Ascending aorta (tissue), 2 donors: ENCODE measurements around the gene TM7SF3. TPM values are rescaled to one million over a fixed set of nuclear protein-coding genes. Genes with fewer than 3 reads are reported as not detected.

Experiments used
- DNase-seq, 2 donors: peaks; one replicate each; pipeline ENCODE4 v3.0.0-alpha.2; 2019; ENCODE audit warnings: low spot score in 2 of 2
- H3K27ac ChIP-seq, 2 donors: fragments of 200-600 bp; sonication (generic); one replicate each; pipeline ENCODE4 v1.5.1; 2016 to 2017; ENCODE audit warnings: mild to moderate bottlenecking in 1 of 2
- H3K27me3 ChIP-seq: fragments of 200-600 bp; sonication (generic); one replicate; pipeline ENCODE4 v1.5.1; 2017
- H3K36me3 ChIP-seq, 2 donors: fragments of 200-600 bp; sonication (generic); one replicate each; pipeline ENCODE4 v1.5.1; 2016
- H3K4me1 ChIP-seq, 2 donors: fragments of 200-600 bp; sonication (generic); one replicate each; pipeline ENCODE4 v1.5.1; 2016 to 2017; ENCODE audit warnings: mild to moderate bottlenecking in 1 of 2
- H3K4me3 ChIP-seq, 2 donors: fragments of 200-600 bp; sonication (generic); one replicate each; pipeline ENCODE4 v1.5.1; 2016 to 2017; ENCODE audit warnings: mild to moderate bottlenecking in 1 of 2
- H3K9me3 ChIP-seq, 2 donors: fragments of 200-600 bp; sonication (generic); one replicate each; pipeline ENCODE4 v1.5.1; 2016
- intact Hi-C: fragments of 100-400 bp; cut with DNase I; formaldehyde crosslinking; loops from one replicate; pipeline ENCODE4 v1.15.1; 2023
- total RNA-seq: library from RNA; depleted of rRNA; stranded (reverse); fragments of >200 nt; gene quantifications from one replicate; pipeline ENCODE4 v1.1.0, GENCODE V29; 2016
- TF ChIP-seq, protein P1 (sequence below), 3 experiments: fragments of 200-600 bp in 2 of 3; fragments of 450-650 bp in 1 of 3; sonication (generic) in 2 of 3; IDR thresholded peaks; one replicate each; pipeline ENCODE4 v1.5.1; 2016 to 2019; ENCODE audit warnings: antibody characterized with exemption in 3 of 3, mild to moderate bottlenecking in 1 of 3, moderate library complexity in 1 of 3

The TM7SF3 gene
- total RNA-seq, 1 donor from 2014 or later: 213 TPM

DNA sequence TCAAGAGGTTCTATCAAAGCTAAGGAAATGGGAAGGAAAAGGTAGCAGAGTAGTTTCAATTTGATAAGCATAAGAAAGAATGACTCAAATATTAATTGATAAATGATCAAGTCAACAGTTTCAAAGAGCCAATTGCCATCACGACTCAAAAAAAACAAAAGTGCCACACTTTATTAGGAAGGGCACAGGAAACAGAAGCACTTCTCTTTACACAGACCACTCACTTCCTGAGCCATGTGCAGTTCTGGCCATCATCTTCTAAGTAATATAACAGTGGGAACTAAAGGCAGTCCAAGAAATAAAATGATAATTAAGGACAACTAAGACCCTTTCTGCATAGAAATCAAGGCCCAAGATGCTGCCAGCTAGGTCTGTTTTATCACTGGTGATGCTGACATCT lies 13.2 kb downstream of the TM7SF3 start:
- H3K9me3 ChIP-seq: no peaks in the 10 kb centered on the region
- H3K4me3 ChIP-seq: no peak overlapping the region
- H3K27ac ChIP-seq: no peak overlapping the region
- no peak for DNase-seq
- peaks cover 1 to 23% of the 10 kb centered on the region in 2 donors for H3K36me3 ChIP-seq
- peaks cover 0 to 3% of the 10 kb centered on the region in 2 donors for H3K4me1 ChIP-seq
- H3K27me3 ChIP-seq: no peaks in the 10 kb centered on the region
- TF ChIP-seq, protein P1, sequence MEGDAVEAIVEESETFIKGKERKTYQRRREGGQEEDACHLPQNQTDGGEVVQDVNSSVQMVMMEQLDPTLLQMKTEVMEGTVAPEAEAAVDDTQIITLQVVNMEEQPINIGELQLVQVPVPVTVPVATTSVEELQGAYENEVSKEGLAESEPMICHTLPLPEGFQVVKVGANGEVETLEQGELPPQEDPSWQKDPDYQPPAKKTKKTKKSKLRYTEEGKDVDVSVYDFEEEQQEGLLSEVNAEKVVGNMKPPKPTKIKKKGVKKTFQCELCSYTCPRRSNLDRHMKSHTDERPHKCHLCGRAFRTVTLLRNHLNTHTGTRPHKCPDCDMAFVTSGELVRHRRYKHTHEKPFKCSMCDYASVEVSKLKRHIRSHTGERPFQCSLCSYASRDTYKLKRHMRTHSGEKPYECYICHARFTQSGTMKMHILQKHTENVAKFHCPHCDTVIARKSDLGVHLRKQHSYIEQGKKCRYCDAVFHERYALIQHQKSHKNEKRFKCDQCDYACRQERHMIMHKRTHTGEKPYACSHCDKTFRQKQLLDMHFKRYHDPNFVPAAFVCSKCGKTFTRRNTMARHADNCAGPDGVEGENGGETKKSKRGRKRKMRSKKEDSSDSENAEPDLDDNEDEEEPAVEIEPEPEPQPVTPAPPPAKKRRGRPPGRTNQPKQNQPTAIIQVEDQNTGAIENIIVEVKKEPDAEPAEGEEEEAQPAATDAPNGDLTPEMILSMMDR (IDR thresholded peaks at IDR 0.05): no peak
- intact Hi-C loops: no loop called here

DNA sequence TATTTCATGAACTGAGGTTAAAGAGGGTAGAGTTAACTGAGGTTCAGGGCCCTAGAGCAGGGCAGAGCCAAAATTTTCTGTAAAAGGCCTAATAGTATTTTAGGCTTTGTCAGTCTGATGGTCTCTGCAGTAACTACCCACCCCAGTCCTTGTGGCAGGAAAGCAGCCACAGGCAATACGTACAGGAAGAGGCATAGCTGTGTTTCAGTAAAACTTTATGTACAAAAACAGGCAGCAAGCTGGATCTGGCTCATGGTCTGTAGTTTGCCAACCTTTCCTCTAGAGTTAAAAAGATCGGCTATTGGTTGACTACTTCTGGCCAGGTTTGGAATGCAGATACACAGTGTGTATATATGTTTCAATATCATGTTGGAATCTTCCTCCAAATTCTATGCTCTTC lies 17.2 kb downstream of the TM7SF3 start:
- Histone ChIP-seq H3K27me3 (no peaks in the 10 kb centered on the region), H3K36me3 (peaks cover 19 to 54% of the 10 kb centered on the region in 2 donors), H3K4me3 (no peak overlapping the region), H3K27ac (no peak overlapping the region), H3K9me3 (no peaks in the 10 kb centered on the region), H3K4me1 (no peaks in the 10 kb centered on the region)
- TF ChIP-seq, protein P1 (IDR thresholded peaks at IDR 0.05): no peak
- DNase-seq: no peak
- intact Hi-C loops: no loop called here

DNA sequence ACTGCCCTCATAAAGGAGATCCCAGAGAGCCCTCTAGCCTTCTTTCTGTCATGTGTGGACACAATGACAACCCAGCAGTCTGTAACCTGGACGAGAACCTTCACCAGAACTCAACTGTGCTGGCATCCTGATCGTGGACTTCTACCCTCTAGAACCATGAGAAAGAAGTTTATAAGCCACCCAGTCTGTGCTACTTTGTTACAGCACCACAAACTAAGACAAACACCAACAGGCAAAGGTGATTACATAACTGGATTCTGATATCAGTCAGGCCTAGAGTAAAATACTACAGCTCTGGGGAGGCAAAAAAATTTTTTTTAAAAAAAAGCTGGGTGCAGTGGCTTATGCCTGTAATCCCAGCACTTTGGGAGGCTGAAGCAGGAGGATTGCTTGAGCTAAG lies 18.5 kb downstream of the TM7SF3 start:
- Histone ChIP-seq H3K36me3 (peaks cover 19 to 60% of the 10 kb centered on the region in 2 donors), H3K4me1 (no peaks in the 10 kb centered on the region), H3K27ac (no peak overlapping the region), H3K27me3 (no peaks in the 10 kb centered on the region), H3K4me3 (no peak overlapping the region), H3K9me3 (no peaks in the 10 kb centered on the region)
- DNase-seq: no peak
- intact Hi-C loops: no loop called here
- TF ChIP-seq, protein P1 (IDR thresholded peaks at IDR 0.05): no peak

DNA sequence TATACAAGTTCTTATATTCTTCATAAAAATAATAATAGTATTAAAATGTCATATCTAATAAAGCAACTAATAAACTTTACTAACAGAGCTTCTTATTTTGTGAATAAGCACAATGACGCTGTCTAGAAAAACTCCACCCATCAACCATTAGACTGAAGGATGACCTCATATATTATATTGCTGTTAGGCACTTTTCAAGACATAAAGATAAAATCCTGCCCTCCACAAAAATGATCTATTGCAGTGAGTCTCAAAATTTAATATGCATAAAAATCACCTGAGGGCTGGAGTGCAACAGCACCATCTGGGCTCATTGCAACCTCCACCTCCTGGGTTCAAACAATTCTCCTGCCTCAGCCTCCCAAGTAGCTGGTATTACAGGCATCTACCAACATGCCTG lies 20.1 kb downstream of the TM7SF3 start:
- intact Hi-C loops: no loop called here
- TF ChIP-seq, protein P1 (IDR thresholded peaks at IDR 0.05): no peak
- Histone ChIP-seq H3K36me3 (peaks cover 21 to 67% of the 10 kb centered on the region in 2 donors), H3K27ac (no peak overlapping the region), H3K4me1 (no peaks in the 10 kb centered on the region), H3K9me3 (no peaks in the 10 kb centered on the region), H3K4me3 (no peak overlapping the region), H3K27me3 (no peaks in the 10 kb centered on the region)
- DNase-seq: no peak

DNA sequence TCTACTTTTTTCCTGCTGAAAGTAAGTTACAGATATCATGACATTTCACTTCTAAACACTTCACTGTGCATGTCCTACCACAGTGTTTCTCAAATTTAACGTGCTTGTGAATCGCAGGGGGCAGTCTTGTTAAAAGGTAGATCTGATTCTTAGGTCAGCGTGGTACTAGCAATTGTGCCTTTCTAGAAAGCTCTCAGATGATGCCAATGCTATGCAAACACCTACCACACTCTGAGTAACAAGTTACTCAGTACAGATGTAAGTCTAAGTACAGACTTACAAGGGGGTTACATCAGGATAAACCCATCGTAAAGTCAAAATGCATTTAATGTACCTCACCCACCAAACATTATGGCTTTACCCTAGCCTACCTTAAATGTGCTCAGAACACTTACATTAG lies 22.4 kb downstream of the TM7SF3 start:
- intact Hi-C loops: no loop called here
- H3K27me3 ChIP-seq: no peaks in the 10 kb centered on the region
- peaks cover 30 to 60% of the 10 kb centered on the region in 2 donors for H3K36me3 ChIP-seq
- no peak overlapping the region for H3K4me3 ChIP-seq
- TF ChIP-seq, protein P1 (IDR thresholded peaks at IDR 0.05): no peak
- H3K27ac ChIP-seq: no peak overlapping the region
- DNase-seq: no peak
- no peaks in the 10 kb centered on the region for H3K4me1 ChIP-seq
- no peaks in the 10 kb centered on the region for H3K9me3 ChIP-seq

DNA sequence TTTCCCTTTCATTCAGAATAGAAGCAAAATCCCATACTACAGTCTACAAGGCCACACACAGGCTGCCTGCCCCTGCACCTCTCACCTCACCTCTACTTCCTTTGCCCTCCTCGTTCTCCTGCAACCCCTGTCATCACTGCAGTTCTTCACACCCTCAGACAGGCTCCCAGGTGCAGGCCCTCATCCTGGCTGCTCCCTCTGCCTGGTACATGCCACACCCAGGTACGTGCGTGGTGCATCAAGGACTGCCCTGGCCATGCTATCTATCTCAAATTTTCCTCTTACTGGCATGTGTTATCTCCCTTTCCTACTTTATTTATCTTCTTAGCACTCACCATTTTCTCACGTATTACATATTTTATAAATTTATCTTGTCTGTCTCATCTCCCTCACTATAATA lies 24.3 kb downstream of the TM7SF3 start:
- DNase-seq: no peak
- Histone ChIP-seq H3K36me3 (peaks cover 22 to 47% of the 10 kb centered on the region in 2 donors), H3K9me3 (no peaks in the 10 kb centered on the region), H3K27me3 (no peaks in the 10 kb centered on the region), H3K4me1 (no peaks in the 10 kb centered on the region), H3K27ac (no peak overlapping the region), H3K4me3 (no peak overlapping the region)
- intact Hi-C loops: no loop called here
- TF ChIP-seq, protein P1 (IDR thresholded peaks at IDR 0.05): no peak
